AG04449 (cell line): ENCODE data around the gene KICS2.

Experiments
- CTCF ChIA-PET: fragments of 350-600 bp; formaldehyde crosslinking; extraction: SDS; loops from one replicate; lab custom pipeline; 2021; ENCODE audit warnings: antibody characterized with exemption; lab: Yijun Ruan, JAX
- POLR2A ChIA-PET: fragments of 400-600, 350-600 bp; formaldehyde crosslinking; extraction: SDS; loops from one replicate; lab custom pipeline; 2020; ENCODE audit warnings: antibody characterized with exemption, inconsistent platforms; lab: Yijun Ruan, JAX
- DNase-seq: peaks from one replicate; pipeline ENCODE4 v3.0.0-alpha.2; 2010; ENCODE audit warnings: low read depth, low spot score
- H3K4me3 ChIP-seq: 2 replicates; pipeline ENCODE4 v1.5.1; 2011; ENCODE audit warnings: low read depth, mild to moderate bottlenecking, control low read depth, low read length
- TF ChIP-seq, protein P1 (sequence below): IDR thresholded peaks from one replicate; pipeline ENCODE4 v1.5.1; 2011; ENCODE audit warnings: mild to moderate bottlenecking, moderate library complexity, low read length, control low read depth, inconsistent platforms; ENCODE audit not compliant: insufficient read depth; ENCODE audit errors: missing control alignments

KICS2 gene

GRCh38 chr12:64258576-64258975, 36.5 kb upstream of the KICS2 start:
- ChIA-PET POLR2A (no interaction called here), CTCF (interaction anchor here (0.8 to 6.1 kb wide), 6 partner anchors 15 to 457 kb away, joined by 3 to 187 read pairs (median 9); partner anchors contain the start of gene SRGAP1)
- no peak for DNase-seq
- H3K4me3 ChIP-seq, result no peak overlapping the region
- TF ChIP-seq, protein P1, sequence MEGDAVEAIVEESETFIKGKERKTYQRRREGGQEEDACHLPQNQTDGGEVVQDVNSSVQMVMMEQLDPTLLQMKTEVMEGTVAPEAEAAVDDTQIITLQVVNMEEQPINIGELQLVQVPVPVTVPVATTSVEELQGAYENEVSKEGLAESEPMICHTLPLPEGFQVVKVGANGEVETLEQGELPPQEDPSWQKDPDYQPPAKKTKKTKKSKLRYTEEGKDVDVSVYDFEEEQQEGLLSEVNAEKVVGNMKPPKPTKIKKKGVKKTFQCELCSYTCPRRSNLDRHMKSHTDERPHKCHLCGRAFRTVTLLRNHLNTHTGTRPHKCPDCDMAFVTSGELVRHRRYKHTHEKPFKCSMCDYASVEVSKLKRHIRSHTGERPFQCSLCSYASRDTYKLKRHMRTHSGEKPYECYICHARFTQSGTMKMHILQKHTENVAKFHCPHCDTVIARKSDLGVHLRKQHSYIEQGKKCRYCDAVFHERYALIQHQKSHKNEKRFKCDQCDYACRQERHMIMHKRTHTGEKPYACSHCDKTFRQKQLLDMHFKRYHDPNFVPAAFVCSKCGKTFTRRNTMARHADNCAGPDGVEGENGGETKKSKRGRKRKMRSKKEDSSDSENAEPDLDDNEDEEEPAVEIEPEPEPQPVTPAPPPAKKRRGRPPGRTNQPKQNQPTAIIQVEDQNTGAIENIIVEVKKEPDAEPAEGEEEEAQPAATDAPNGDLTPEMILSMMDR, result no peak

DNA sequence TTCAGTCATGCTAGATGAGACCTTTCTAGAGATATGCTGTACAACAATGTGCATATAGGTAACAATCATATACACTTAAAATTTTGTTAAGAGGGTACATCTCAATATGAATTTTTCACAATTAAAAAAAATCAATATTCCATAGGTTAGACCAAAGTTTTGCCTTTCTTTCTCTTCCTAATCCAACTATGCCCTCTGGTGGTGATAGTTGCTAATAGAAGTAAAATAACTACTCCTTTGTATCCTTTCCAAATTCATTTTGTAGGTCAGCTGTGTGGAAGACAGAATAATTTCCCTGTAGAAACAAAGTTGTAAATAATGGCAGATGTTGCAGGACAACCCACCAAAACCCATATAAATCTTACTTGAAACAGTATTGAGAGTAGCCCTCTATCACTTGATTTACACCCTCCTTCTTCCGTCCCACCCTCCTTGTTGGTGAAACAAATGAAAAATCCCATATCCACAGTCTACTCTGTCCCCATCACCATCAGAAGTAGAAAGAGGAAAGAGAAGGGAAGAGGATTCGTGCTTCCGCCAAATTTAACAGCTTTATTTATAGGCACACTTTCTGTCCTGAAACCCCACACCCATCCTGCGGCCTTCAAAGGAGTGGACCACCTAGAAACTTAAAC, 34.2 kb upstream of the KICS2 start:
- POLR2A ChIA-PET, result no interaction called here
- TF ChIP-seq, protein P1, result peak; percentile 39
- DNase-seq, result no peak
- no peak overlapping the region for H3K4me3 ChIP-seq
- CTCF ChIA-PET, result interaction anchor here (0.6 to 6.1 kb wide), 31 partner anchors 10 to 581 kb away, joined by 3 to 187 read pairs (median 4); partner anchors contain the start of genes C12orf56 and SRGAP1

GRCh38 chr12:64255249-64255648, 33.2 kb upstream of the KICS2 start:
- no peak for DNase-seq
- no peak overlapping the region for H3K4me3 ChIP-seq
- CTCF ChIA-PET, result interaction anchor here (0.7 to 6.1 kb wide), 9 partner anchors 9 to 453 kb away, joined by 3 to 187 read pairs (median 7); partner anchors contain the start of gene SRGAP1
- POLR2A ChIA-PET, result no interaction called here
- TF ChIP-seq, protein P1, result no peak

DNA sequence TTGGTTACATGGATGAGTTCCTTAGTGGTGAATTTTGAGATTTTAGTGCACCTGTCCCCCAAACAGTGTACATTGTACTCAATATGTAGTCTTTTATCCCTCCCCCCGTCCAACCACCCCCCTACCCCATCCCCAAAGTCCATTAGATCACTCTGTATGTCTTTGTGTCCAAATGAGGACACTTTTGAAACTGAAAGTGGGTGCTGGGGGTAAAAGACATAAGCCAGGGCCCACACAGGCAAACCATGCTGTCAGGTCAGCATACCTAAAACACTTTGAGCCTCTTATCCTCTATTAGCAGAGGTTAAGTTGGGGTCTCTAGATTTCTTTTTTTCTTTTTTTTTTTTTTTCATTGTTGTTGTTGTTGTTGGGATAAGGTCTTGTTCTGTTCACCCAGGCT, 31.3 kb upstream of the KICS2 start:
- DNase-seq, result no peak
- ChIA-PET POLR2A (no interaction called here), CTCF (interaction anchor here (1.1 to 2.7 kb wide), 2 partner anchors 410 to 427 kb away, joined by 3 to 7 read pairs; partner anchors contain the start of gene SRGAP1)
- TF ChIP-seq, protein P1, result no peak
- H3K4me3 ChIP-seq, result no peak overlapping the region

- DNase-seq, result no peak
- H3K4me3 ChIP-seq, result no peak overlapping the region
- CTCF ChIA-PET, result interaction anchor here (0.8 to 2.7 kb wide), 4 partner anchors 409 to 426 kb away, joined by 3 to 7 read pairs (median 6); partner anchors contain the start of gene SRGAP1
- TF ChIP-seq, protein P1, result no peak
- POLR2A ChIA-PET, result no interaction called here
These were observed 30.6 kb upstream of the KICS2 start for GRCh38 chr12:64252681-64253080.

- DNase-seq, result no peak
- ChIA-PET CTCF (interaction anchor here (1.3 to 4.8 kb wide), 4 partner anchors 12 to 407 kb away, joined by 5 to 24 read pairs (median 7); partner anchors contain the start of gene SRGAP1), POLR2A (no interaction called here)
- TF ChIP-seq, protein P1, result no peak
- H3K4me3 ChIP-seq, result no peak overlapping the region
These were observed 21.7 kb upstream of the KICS2 start for GRCh38 chr12:64243809-64244208.
